H9 (cell line): Measurements from ENCODE around the gene GSTA5. TPM values are rescaled to one million over a fixed set of nuclear protein-coding genes. Genes with fewer than 3 reads are reported as not detected.

ENCODE experiments used
- DNase-seq: peaks from one replicate; pipeline ENCODE4 v3.0.0-alpha.2; 2017
- H2AFZ ChIP-seq: one replicate; pipeline ENCODE4 v1.6.1; 2013; ENCODE audit warnings: mild to moderate bottlenecking, low read length, control low read depth, moderate library complexity
- H2AK5ac ChIP-seq: 2 replicates; pipeline ENCODE4 v1.6.1; 2013; ENCODE audit warnings: low read length, control low read depth, mixed read lengths; ENCODE audit not compliant: insufficient read length
- H2BK120ac ChIP-seq: one replicate; pipeline ENCODE4 v1.6.1; 2013; ENCODE audit warnings: low read depth, mild to moderate bottlenecking, low read length, control low read depth, inconsistent platforms; ENCODE audit not compliant: poor library complexity, severe bottlenecking
- H2BK12ac ChIP-seq: 2 replicates; pipeline ENCODE4 v1.6.1; 2013; ENCODE audit warnings: low read length, control low read depth, mixed read lengths, low read depth; ENCODE audit not compliant: insufficient read length
- H2BK15ac ChIP-seq: 2 replicates; pipeline ENCODE4 v1.6.1; 2013; ENCODE audit warnings: low read depth, low read length, control low read depth
- H2BK20ac ChIP-seq: one replicate; pipeline ENCODE4 v1.6.1; 2013; ENCODE audit warnings: low read depth, mild to moderate bottlenecking, low read length, control low read depth, inconsistent platforms; ENCODE audit not compliant: poor library complexity, severe bottlenecking
- H2BK5ac ChIP-seq: 2 replicates; pipeline ENCODE4 v1.6.1; 2013; ENCODE audit warnings: low read length, control low read depth, mixed read lengths; ENCODE audit not compliant: insufficient read length
- H3K14ac ChIP-seq: 2 replicates; pipeline ENCODE4 v1.6.1; 2013; ENCODE audit warnings: low read length, control low read depth; ENCODE audit not compliant: insufficient read depth
- H3K18ac ChIP-seq: 2 replicates; pipeline ENCODE4 v1.6.1; 2013; ENCODE audit warnings: low read depth, mild to moderate bottlenecking, mixed read lengths, low read length, control low read depth; ENCODE audit not compliant: insufficient read length
- H3K23ac ChIP-seq: 2 replicates; pipeline ENCODE4 v1.6.1; 2013; ENCODE audit warnings: low read length, control low read depth, mixed read lengths, low read depth; ENCODE audit not compliant: insufficient read length
- H3K23me2 ChIP-seq: 2 replicates; pipeline ENCODE4 v1.6.1; 2013; ENCODE audit warnings: low read depth, mild to moderate bottlenecking, mixed read lengths, low read length, control low read depth; ENCODE audit not compliant: insufficient read length, poor library complexity, severe bottlenecking
- H3K27ac ChIP-seq: 2 replicates; pipeline ENCODE4 v1.5.1; 2013; ENCODE audit warnings: low read length, control low read depth, mixed read lengths, low read depth; ENCODE audit not compliant: insufficient read length
- H3K27me3 ChIP-seq: 2 replicates; pipeline ENCODE4 v1.6.1; 2013; ENCODE audit warnings: low read length, control low read depth, inconsistent platforms; ENCODE audit not compliant: insufficient read depth
- H3K4ac ChIP-seq: 2 replicates; pipeline ENCODE4 v1.6.1; 2013; ENCODE audit warnings: low read depth, mild to moderate bottlenecking, control low read depth, inconsistent platforms, low read length, moderate library complexity
- H3K4me1 ChIP-seq: 2 replicates; pipeline ENCODE4 v1.6.1; 2013; ENCODE audit warnings: low read length, control low read depth, inconsistent platforms; ENCODE audit not compliant: insufficient read depth
- H3K4me2 ChIP-seq: 2 replicates; pipeline ENCODE4 v1.6.1; 2013; ENCODE audit warnings: low read length, control low read depth, mixed read lengths; ENCODE audit not compliant: insufficient read length, insufficient read depth
- H3K56ac ChIP-seq: 2 replicates; pipeline ENCODE4 v1.6.1; 2013; ENCODE audit warnings: low read depth, mild to moderate bottlenecking, mixed read lengths, low read length, control low read depth; ENCODE audit not compliant: insufficient read length
- H3K79me1 ChIP-seq: 2 replicates; pipeline ENCODE4 v1.6.1; 2013; ENCODE audit warnings: low read depth, mild to moderate bottlenecking, moderate library complexity, low read length, control low read depth, inconsistent platforms; ENCODE audit not compliant: insufficient read depth, poor library complexity, severe bottlenecking
- H3K79me2 ChIP-seq: 2 replicates; pipeline ENCODE4 v1.6.1; 2013; ENCODE audit warnings: low read length, control low read depth, inconsistent platforms; ENCODE audit not compliant: insufficient read depth
- H3K9ac ChIP-seq: 2 replicates; pipeline ENCODE4 v1.6.1; 2013; ENCODE audit warnings: low read length, control low read depth, mixed read lengths; ENCODE audit not compliant: insufficient read length; ENCODE audit errors: extremely low read depth
- H3K9me3 ChIP-seq: one replicate; pipeline ENCODE4 v1.6.1; 2013; ENCODE audit warnings: low read depth, low read length, inconsistent platforms; ENCODE audit not compliant: control insufficient read depth
- H3T11ph ChIP-seq: one replicate; pipeline ENCODE4 v1.6.1; 2013; ENCODE audit warnings: mild to moderate bottlenecking, low read length, control low read depth, inconsistent platforms
- H4K20me1 ChIP-seq: one replicate; pipeline ENCODE4 v1.6.1; 2013; ENCODE audit not compliant: control insufficient read depth, insufficient read length, insufficient read depth
- H4K5ac ChIP-seq: 2 replicates; pipeline ENCODE4 v1.6.1; 2013; ENCODE audit warnings: low read depth, mild to moderate bottlenecking, mixed read lengths, low read length, control low read depth; ENCODE audit not compliant: insufficient read length
- H4K8ac ChIP-seq: replicated peaks from 2 replicates; pipeline ENCODE4 v1.6.1; 2013; ENCODE audit warnings: low read length, control low read depth, mixed read lengths, low read depth; ENCODE audit not compliant: insufficient read length
- H4K91ac ChIP-seq: 2 replicates; pipeline ENCODE4 v1.6.1; 2013; ENCODE audit warnings: low read depth, mild to moderate bottlenecking, moderate library complexity, mixed read lengths, low read length, control low read depth; ENCODE audit not compliant: insufficient read length
- H3K27ac Mint-ChIP-seq, 3 experiments: 2 replicates in 2 of 3; 3 replicates in 1 of 3; pipeline ENCODE4 v1.8.0; 2020 to 2021; ENCODE audit warnings: mixed read lengths in 3 of 3, mild to moderate bottlenecking in 1 of 3, moderate library complexity in 1 of 3
- H3K27me3 Mint-ChIP-seq: 2 replicates; pipeline ENCODE4 v1.8.0; 2021; ENCODE audit warnings: low read depth, mild to moderate bottlenecking, moderate library complexity, mixed read lengths
- H3K36me3 Mint-ChIP-seq, 3 experiments: 2 replicates in 2 of 3; 3 replicates in 1 of 3; pipeline ENCODE4 v1.8.0; 2020 to 2021; ENCODE audit warnings: low read depth in 3 of 3, mixed read lengths in 3 of 3; ENCODE audit not compliant: insufficient read depth in 1 of 3
- H3K4me1 Mint-ChIP-seq, 2 experiments: 2 replicates each; pipeline ENCODE4 v1.8.0; 2020; ENCODE audit warnings: mixed read lengths in 2 of 2
- H3K4me3 Mint-ChIP-seq, 2 experiments: 2 replicates in 1 of 2; 3 replicates in 1 of 2; pipeline ENCODE4 v1.8.0; 2020 to 2021; ENCODE audit warnings: mild to moderate bottlenecking in 2 of 2, mixed read lengths in 2 of 2, moderate library complexity in 1 of 2
- H3K9me3 Mint-ChIP-seq, 2 experiments: 2 replicates in 1 of 2; 3 replicates in 1 of 2; pipeline ENCODE4 v1.8.0; 2020; ENCODE audit warnings: mild to moderate bottlenecking in 2 of 2, mixed read lengths in 2 of 2, moderate library complexity in 1 of 2
- WGBS: extraction: QIAGEN DNeasy Blood & Tissue Kit; methylation state at CpG from one replicate; pipeline ENCODE4 v1.1.7; 2013; ENCODE audit warnings: missing lambda C conversion rate, low lambda C conversion rate, mixed read lengths; ENCODE audit not compliant: insufficient read length; ENCODE audit errors: extremely low coverage; 5-methylcytosine and 5-hydroxymethylcytosine counted together
- long read RNA-seq: library from polyadenylated mRNA; unstranded; transcript quantifications from one replicate; pipeline ENCODE4 v2.0.0, GENCODE V29; 2020
- total RNA-seq: library from RNA; stranded (reverse); gene quantifications from 2 replicates; pipeline ENCODE4 v1.2.1, GENCODE V29; 2021
- TF ChIP-seq, protein P1 (sequence below): fragments of 200-600 bp; sonication (generic); conservative IDR thresholded peaks from 3 replicates; pipeline ENCODE4 v1.8.0; 2021; ENCODE audit warnings: antibody characterized with exemption, mild to moderate bottlenecking

The GSTA5 gene
- total RNA-seq = not detected in 2 replicates
- long read RNA-seq = 0 reads

DNA sequence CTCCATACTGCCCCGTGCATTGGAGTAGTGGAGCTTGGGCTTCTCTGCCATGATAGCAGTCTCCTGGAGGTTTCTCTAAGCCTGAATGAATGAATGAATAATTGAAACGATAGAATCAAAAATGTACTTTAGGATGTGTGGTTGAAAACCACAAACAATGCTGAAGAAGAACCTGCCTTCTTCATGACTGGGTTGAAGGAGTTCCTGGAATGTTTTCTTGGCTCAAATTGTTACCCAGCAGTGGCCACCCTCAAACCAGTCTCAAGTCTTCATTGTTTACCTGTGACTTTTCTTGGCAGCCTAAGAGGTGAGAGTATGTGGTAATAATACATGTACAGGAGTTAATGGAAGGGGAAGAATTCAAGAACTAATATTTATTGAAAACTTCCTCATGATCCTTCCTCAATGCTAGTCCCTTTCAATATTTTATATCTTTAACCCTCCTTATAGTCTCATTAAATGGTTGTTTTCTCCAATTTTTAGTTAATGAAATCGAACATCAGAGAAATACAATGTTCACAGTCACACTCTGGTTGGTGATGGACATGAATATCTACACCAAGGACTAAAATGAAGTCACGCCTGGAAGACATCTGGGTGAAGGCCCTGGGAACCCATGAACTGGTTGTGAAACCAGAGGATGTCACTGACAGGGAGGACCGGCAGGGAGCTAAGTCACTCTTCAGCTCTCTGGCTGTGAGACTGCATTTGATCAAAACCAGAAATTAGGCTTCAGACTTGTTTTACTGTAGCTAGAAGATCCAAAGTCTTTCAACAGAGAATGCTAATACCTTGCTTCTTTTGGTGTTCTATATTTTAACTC lies at the start of gene GSTA5:
Gene GSTA5 (minus strand): TSS at position 51 of the 823 bp plus-strand sequence.
- Histone ChIP-seq H3K14ac (no peak within 1 kb of the TSS), H3K4ac (no peak within 1 kb of the TSS), H3K27ac (no peak within 1 kb of the TSS), H2AFZ (no peak within 1 kb of the TSS), H4K20me1 (no peaks in the 10 kb centered on the region), H3K56ac (no peak within 1 kb of the TSS), H2BK15ac (no peak within 1 kb of the TSS), H2BK120ac (no peak within 1 kb of the TSS), H3K9ac (no peak within 1 kb of the TSS), H4K8ac (no peak within 1 kb of the TSS), H4K91ac (no peak within 1 kb of the TSS), H2BK20ac (no peak within 1 kb of the TSS), H3K9me3 (no peaks in the 10 kb centered on the region), H2BK12ac (no peak within 1 kb of the TSS), H3K4me1 (no peaks in the 10 kb centered on the region), H3K18ac (no peak within 1 kb of the TSS), H3K23ac (no peak within 1 kb of the TSS), H3K23me2 (no peaks in the 10 kb centered on the region), H3K79me1 (no peaks in the 10 kb centered on the region), H2BK5ac (no peak within 1 kb of the TSS), H3K27me3 (no peaks in the 10 kb centered on the region), H3K4me2 (no peak within 1 kb of the TSS), H3T11ph (no peak within 1 kb of the TSS), H3K79me2 (no peaks in the 10 kb centered on the region), H2AK5ac (no peak within 1 kb of the TSS), H4K5ac (no peak within 1 kb of the TSS)
- no CpG with 5 or more reads among the region's 5 CpGs for WGBS
- TF ChIP-seq, protein P1, sequence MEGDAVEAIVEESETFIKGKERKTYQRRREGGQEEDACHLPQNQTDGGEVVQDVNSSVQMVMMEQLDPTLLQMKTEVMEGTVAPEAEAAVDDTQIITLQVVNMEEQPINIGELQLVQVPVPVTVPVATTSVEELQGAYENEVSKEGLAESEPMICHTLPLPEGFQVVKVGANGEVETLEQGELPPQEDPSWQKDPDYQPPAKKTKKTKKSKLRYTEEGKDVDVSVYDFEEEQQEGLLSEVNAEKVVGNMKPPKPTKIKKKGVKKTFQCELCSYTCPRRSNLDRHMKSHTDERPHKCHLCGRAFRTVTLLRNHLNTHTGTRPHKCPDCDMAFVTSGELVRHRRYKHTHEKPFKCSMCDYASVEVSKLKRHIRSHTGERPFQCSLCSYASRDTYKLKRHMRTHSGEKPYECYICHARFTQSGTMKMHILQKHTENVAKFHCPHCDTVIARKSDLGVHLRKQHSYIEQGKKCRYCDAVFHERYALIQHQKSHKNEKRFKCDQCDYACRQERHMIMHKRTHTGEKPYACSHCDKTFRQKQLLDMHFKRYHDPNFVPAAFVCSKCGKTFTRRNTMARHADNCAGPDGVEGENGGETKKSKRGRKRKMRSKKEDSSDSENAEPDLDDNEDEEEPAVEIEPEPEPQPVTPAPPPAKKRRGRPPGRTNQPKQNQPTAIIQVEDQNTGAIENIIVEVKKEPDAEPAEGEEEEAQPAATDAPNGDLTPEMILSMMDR = no peak
- Mint-ChIP-seq H3K27me3 (peaks cover 15% of the 10 kb centered on the region), H3K4me3 (no peak within 1 kb of the TSS), H3K27ac (no peak within 1 kb of the TSS), H3K9me3 (peaks cover 0 to 5% of the 10 kb centered on the region in 2 experiments; a peak in 1 of 5 replicates), H3K36me3 (peaks cover 0 to 2% (median 0%) of the 10 kb centered on the region in 3 experiments; a peak in 2 of 7 replicates), H3K4me1 (peaks cover 4% of the 10 kb centered on the region in 2 experiments; a peak in 3 of 4 replicates)
- no peak for DNase-seq
